GM18505 (cell line): Measurements from ENCODE around the gene SYCP1.
"Not testable (repeated sequence)": the region's sequence is repeated elsewhere in the genome, so short reads cannot be mapped to it uniquely, and the experiment has no call there.

Source experiments
- ATAC-seq: cut with Tn5 transposase; IDR thresholded peaks from one replicate; pipeline ENCODE4 v1.9.1; 2021; ENCODE audit not compliant: unreplicated experiment
- POLR2A ChIP-seq: IDR thresholded peaks from 4 replicates; pipeline ENCODE4 v1.6.1; 2011; ENCODE audit warnings: borderline replicate concordance; ENCODE audit not compliant: insufficient read depth, insufficient read length; ENCODE audit errors: extremely low read depth

SYCP1 gene

GRCh38 chr1:115006191-115006590 lies 151.5 kb downstream of the SYCP1 start:
- no peak for ATAC-seq
- TF ChIP-seq POLR2A: no peak

DNA sequence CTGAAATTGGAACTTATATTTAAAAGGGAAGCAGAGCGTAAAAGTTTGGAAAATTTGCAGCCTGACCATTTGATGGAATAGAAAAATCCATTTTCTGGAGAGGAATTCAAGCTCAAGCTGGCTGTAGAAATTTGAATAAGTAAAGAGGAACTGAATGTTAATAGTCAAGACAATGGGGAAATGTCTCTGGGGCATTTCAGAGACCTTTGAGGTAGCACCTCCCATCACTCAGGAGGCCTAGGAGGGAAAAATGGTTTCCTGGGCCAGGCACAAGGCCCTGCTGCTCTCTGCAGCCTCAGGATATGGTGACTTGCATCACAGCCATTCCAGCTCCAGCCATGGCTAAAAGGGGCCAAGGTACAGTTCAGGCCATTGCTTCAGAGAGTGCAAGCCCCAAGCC lies 157.3 kb downstream of the SYCP1 start:
- ATAC-seq: no peak
- no peak for TF ChIP-seq POLR2A

DNA sequence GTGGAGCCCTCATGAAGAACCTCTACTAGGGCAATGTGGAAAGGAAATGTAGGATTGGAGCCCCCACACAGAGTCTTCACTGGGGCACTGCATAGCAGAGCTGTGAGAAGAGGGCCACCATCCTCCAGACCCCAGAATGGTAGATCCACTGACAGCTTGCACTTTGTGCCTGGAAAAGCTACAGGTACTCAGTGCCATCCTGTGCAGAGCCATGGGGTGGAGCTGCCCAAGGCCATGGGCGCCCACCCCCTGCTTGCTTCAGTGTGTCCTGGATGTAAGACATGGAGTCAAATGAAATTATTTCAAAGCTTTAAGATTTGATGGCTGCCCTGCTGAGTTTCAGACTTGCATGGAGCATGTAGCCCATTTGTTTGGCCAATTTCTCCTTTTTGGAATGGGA lies 157.8 kb downstream of the SYCP1 start:
- ATAC-seq: no peak
- TF ChIP-seq POLR2A: no peak

GRCh38 chr1:115013792-115014191 lies 159.1 kb downstream of the SYCP1 start:
- TF ChIP-seq POLR2A: no peak
- ATAC-seq: no peak

DNA sequence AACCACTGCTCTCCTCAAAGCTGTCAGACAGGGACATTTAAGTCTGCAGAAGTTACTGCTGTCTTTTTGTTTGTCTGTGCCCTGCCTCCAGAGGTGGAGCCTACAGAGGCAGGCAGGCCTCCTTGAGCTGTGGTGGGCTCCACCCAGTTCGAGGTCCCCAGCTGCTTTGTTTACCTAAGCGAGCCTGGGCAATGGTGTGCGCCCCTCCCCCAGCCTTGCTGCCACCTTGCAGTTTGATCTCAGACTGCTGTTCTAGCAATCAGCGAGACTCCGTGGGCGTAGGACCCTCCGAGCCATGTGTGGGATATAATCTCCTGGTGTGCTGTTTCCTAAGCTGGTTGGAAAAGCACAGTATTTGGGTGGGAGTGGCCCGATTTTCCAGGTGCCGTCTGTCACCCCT lies 164.9 kb downstream of the SYCP1 start:
- ATAC-seq: not testable (repeated sequence)

- ATAC-seq: no peak
Observed at GRCh38 chr1:115021145-115021544, 166.5 kb downstream of the SYCP1 start.

DNA sequence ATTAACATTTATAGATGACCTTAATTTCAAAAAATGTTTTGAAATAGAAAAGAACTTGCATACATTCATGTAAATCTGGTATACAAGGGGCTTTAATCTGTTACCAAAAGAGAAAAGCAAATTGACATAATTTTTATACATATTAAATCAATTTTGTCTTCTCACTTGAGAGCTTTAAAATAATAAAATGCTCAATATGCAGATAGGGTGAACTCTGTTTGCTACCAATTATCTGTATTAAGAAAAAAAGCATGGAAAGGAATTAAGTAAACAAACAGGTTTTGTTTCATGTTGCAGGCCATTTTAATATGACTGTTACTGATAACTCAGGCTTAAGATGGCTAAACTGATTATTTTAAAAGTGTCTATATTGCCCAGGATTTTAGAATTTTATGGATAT lies 168.9 kb downstream of the SYCP1 start:
- no peak for TF ChIP-seq POLR2A
- no peak for ATAC-seq

More at GRCh38 chr1:115021145-115021544, 166.5 kb downstream of the SYCP1 start:
- no peak for TF ChIP-seq POLR2A

- no peak for ATAC-seq
- no peak for TF ChIP-seq POLR2A
Observed at GRCh38 chr1:115029526-115029925, 174.9 kb downstream of the SYCP1 start, which contains the start of gene TSHB. TSS of gene TSHB (plus strand) at chr1:115029826. CDS start at chr1:115033363, 3,537 bp downstream.

GRCh38 chr1:115031595-115031994 lies 176.9 kb downstream of the SYCP1 start:
- TF ChIP-seq POLR2A: no peak
- ATAC-seq: no peak

DNA sequence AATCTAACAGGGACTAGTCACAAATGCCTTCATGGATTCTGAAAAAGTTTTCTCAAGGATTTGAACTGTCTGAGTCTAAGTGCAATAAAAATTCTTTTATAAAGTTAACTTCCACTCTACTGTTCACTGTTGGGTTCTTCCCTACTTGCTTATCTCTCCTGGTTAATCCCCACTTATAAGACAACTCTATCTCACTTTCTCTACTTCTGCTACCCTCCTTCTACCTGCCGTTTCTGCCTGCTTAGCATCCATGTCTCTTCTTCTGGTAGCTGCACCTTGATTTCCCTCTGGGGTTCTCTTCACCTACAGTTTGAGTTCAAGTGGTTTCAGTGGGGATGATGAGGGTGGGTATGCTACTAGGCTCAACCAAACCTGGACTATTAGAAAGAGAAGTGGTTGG lies 181.0 kb downstream of the SYCP1 start:
- no peak for ATAC-seq
- TF ChIP-seq POLR2A: no peak

- no peak for TF ChIP-seq POLR2A
- ATAC-seq: no peak
Observed at GRCh38 chr1:115036814-115037507, 182.3 kb downstream of the SYCP1 start.

DNA sequence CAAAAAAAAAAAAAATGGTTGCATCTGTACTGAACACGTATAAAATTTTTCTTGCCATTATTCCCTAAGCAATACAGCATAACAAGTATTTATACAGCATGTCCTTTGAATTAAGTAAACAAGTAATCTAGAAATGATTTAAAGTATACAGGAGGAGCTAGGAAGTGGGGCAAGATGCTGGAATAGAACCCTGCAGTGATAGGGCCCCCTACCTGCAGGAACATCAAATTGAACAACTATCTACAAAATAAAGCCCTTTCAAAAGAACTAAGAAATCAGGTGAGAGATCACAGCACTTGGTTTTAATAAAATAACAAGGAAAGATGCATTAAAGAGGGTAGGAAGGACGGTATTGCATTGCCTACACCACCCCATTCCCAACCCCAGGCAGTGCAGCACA lies 185.8 kb downstream of the SYCP1 start:
- TF ChIP-seq POLR2A: no peak
- no peak for ATAC-seq

GRCh38 chr1:115041654-115042053 lies 187.0 kb downstream of the SYCP1 start:
- TF ChIP-seq POLR2A: no peak
- no peak for ATAC-seq
